Measurements from ENCODE around the gene EHD3. TPM values are rescaled to one million over a fixed set of nuclear protein-coding genes. Genes with fewer than 3 reads are reported as not detected.
A peak's percentile ranks its signal among the peaks of the same experiment; 100 is the strongest.

The EHD3 gene
- total and polyA plus RNA-seq, 4 donors: 7.2 to 20.2 (median 13.2) TPM

GRCh38 chr2:31237348-31238017 lies 3.5 kb downstream of the EHD3 start:
- WGBS: 85% methylated on average over 9 of the region's 9 CpGs
- DNase-seq (ENCODE audit: low spot score): peak; percentile 13
- H3K9ac ChIP-seq (ENCODE audit: low read depth in 1 of 2, low read length in 2 of 2): peak overlapping the region in 1 of 2 donors; percentile 18
- no peaks in the 10 kb centered on the region for H3K36me3 ChIP-seq (ENCODE audit: control insufficient read depth in 4 of 4, insufficient read depth in 3 of 4, low read depth in 1 of 4, low read length in 3 of 4)
- H3K27ac ChIP-seq (ENCODE audit: low read depth in 1 of 2, low read length in 2 of 2): no peak overlapping the region
- no peaks in the 10 kb centered on the region for H3K9me3 ChIP-seq (ENCODE audit: control insufficient read depth in 4 of 4, low read length in 3 of 4)
- H3K4me1 ChIP-seq (ENCODE audit: control insufficient read depth in 4 of 4, insufficient read depth in 4 of 4, low read length in 3 of 4): peaks cover 0 to 7% (median 4%) of the 10 kb centered on the region in 4 donors
- H3K27me3 ChIP-seq (ENCODE audit: control insufficient read depth in 4 of 4, insufficient read depth in 4 of 4, low read length in 3 of 4): peaks cover 0 to 9% (median 2%) of the 10 kb centered on the region in 4 donors
- TF ChIP-seq HNF4G (IDR thresholded peaks at IDR 0.05): no peak
- TF ChIP-seq REST (IDR thresholded peaks at IDR 0.05): no peak
- no peak for TF ChIP-seq RAD21 (IDR thresholded peaks at IDR 0.05)
- no peak for TF ChIP-seq ATF3 (IDR thresholded peaks at IDR 0.05)
- TF ChIP-seq MAX (IDR thresholded peaks at IDR 0.05): no peak
- TF ChIP-seq YY1 (IDR thresholded peaks at IDR 0.05): no peak
- no peak for TF ChIP-seq FOXA1 (IDR thresholded peaks at IDR 0.05)
- no peak for TF ChIP-seq RXRA (IDR thresholded peaks at IDR 0.05)
- TF ChIP-seq CTCF (IDR thresholded peaks at IDR 0.05; ENCODE audit: low read depth, low read length, missing input control): no peak
- TF ChIP-seq TAF1 (conservative IDR thresholded peaks at IDR 0.05): no peak
- TF ChIP-seq FOXA2 (IDR thresholded peaks at IDR 0.05): no peak
- TF ChIP-seq EGR1 (IDR thresholded peaks at IDR 0.05; ENCODE audit: low read depth in 2 of 2): no peak
- TF ChIP-seq NR2F2 (IDR thresholded peaks at IDR 0.05): no peak
- no peak for TF ChIP-seq HNF4A (conservative IDR thresholded peaks at IDR 0.05)
- no peak for TF ChIP-seq JUND (IDR thresholded peaks at IDR 0.05)
- TF ChIP-seq GABPA (IDR thresholded peaks at IDR 0.05 in 1 of 2, conservative IDR thresholded peaks at IDR 0.05 in 1 of 2): no peak
- no peak overlapping the region for H3K4me3 ChIP-seq (ENCODE audit: low read depth in 1 of 3, low read length in 3 of 3)

GRCh38 chr2:31238126-31238905 lies 4.4 kb downstream of the EHD3 start:
- Histone ChIP-seq H3K27ac (ENCODE audit: low read depth in 1 of 2, low read length in 2 of 2) (peak overlapping the region; percentile 33 to 68), H3K36me3 (ENCODE audit: control insufficient read depth in 4 of 4, insufficient read depth in 3 of 4, low read depth in 1 of 4, low read length in 3 of 4) (no peaks in the 10 kb centered on the region), H3K4me3 (ENCODE audit: low read depth in 1 of 3, low read length in 3 of 3) (no peak overlapping the region), H3K27me3 (ENCODE audit: control insufficient read depth in 4 of 4, insufficient read depth in 4 of 4, low read length in 3 of 4) (peaks cover 0 to 4% (median 0%) of the 10 kb centered on the region in 4 donors), H3K9me3 (ENCODE audit: control insufficient read depth in 4 of 4, low read length in 3 of 4) (no peaks in the 10 kb centered on the region), H3K4me1 (ENCODE audit: control insufficient read depth in 4 of 4, insufficient read depth in 4 of 4, low read length in 3 of 4) (peaks cover 0 to 7% (median 4%) of the 10 kb centered on the region in 4 donors), H3K9ac (ENCODE audit: low read depth in 1 of 2, low read length in 2 of 2) (no peak overlapping the region)
- 77% methylated on average over 10 of the region's 10 CpGs for WGBS
- no peak for DNase-seq (ENCODE audit: low spot score)
- TF ChIP-seq HNF4A (conservative IDR thresholded peaks at IDR 0.05) (no peak), SP1 (IDR thresholded peaks at IDR 0.05) (no peak), ZBTB33 (IDR thresholded peaks at IDR 0.05) (no peak), JUND (IDR thresholded peaks at IDR 0.05) (no peak), REST (IDR thresholded peaks at IDR 0.05) (no peak), YY1 (IDR thresholded peaks at IDR 0.05) (no peak), MAX (IDR thresholded peaks at IDR 0.05) (no peak), HNF4G (IDR thresholded peaks at IDR 0.05) (no peak), EGR1 (IDR thresholded peaks at IDR 0.05; ENCODE audit: low read depth in 2 of 2) (no peak), RXRA (IDR thresholded peaks at IDR 0.05) (no peak)
